ENCODE data around the gene MFSD6L. TPM values are rescaled to one million over a fixed set of nuclear protein-coding genes. Genes with fewer than 3 reads are reported as not detected.
"Not testable (repeated sequence)": the region's sequence is repeated elsewhere in the genome, so short reads cannot be mapped to it uniquely, and the experiment has no call there.

The MFSD6L gene
- total RNA-seq, 1 experiment from 2014 or later, result 4.0 TPM

GRCh38 chr17:8806253-8806925, 7.2 kb upstream of the MFSD6L start (continued):
- TF ChIP-seq ZNF219 (CRISPR knock-in tag; IDR thresholded peaks at IDR 0.05; ENCODE audit: borderline replicate concordance), result no peak

GRCh38 chr17:8805396-8805795, 6.2 kb upstream of the MFSD6L start:
- DNase-seq (ENCODE audit: low spot score); POLR2A ChIA-PET; H3K36me3 Mint-ChIP-seq; H3K27ac Mint-ChIP-seq; H3K9me3 Mint-ChIP-seq; H3K4me3 Mint-ChIP-seq; H3K27me3 Mint-ChIP-seq (ENCODE audit: low read depth); ATAC-seq: not testable (repeated sequence)
- H3K4me1 Mint-ChIP-seq, result peaks cover 13% of the 10 kb centered on the region
- CTCF ChIA-PET, result interaction anchor here (2.0 to 8.9 kb wide), 4 partner anchors 26 to 89 kb away, joined by 7 to 132 read pairs (median 26); no protein-coding TSS in a partner anchor

GRCh38 chr17:8803531-8804420, 4.6 kb upstream of the MFSD6L start:
- no peak for TF ChIP-seq ZNF232 (CRISPR knock-in tag; IDR thresholded peaks at IDR 0.05)
- no peak for TF ChIP-seq ZSCAN18 (CRISPR knock-in tag; IDR thresholded peaks at IDR 0.05)
- no peak for TF ChIP-seq E2F5 (CRISPR knock-in tag; IDR thresholded peaks at IDR 0.05)
- TF ChIP-seq TEAD1 (CRISPR knock-in tag; IDR thresholded peaks at IDR 0.05), result no peak
- TF ChIP-seq HMGXB4 (CRISPR knock-in tag; IDR thresholded peaks at IDR 0.05), result no peak
- TF ChIP-seq CREM (CRISPR knock-in tag; IDR thresholded peaks at IDR 0.05), result no peak
- TF ChIP-seq ATF3 (CRISPR knock-in tag; conservative IDR thresholded peaks at IDR 0.05), result no peak
- Mint-ChIP-seq H3K27ac (no peak overlapping the region), H3K9me3 (no peaks in the 10 kb centered on the region), H3K27me3 (ENCODE audit: low read depth) (no peaks in the 10 kb centered on the region), H3K4me1 (peaks cover 20% of the 10 kb centered on the region), H3K36me3 (no peaks in the 10 kb centered on the region), H3K4me3 (no peak overlapping the region)
- ATAC-seq, result peak; percentile 16
- POLR2A ChIA-PET, result interaction anchor here (1.5 kb wide), 1 partner anchor 18 kb away, joined by 4 read pairs; no protein-coding TSS in a partner anchor
- DNase-seq (ENCODE audit: low spot score), result peak; percentile 43
- CTCF ChIA-PET, result interaction anchor here (0.5 to 8.9 kb wide), 10 partner anchors 18 to 198 kb away, joined by 3 to 132 read pairs (median 4); no protein-coding TSS in a partner anchor

DNA sequence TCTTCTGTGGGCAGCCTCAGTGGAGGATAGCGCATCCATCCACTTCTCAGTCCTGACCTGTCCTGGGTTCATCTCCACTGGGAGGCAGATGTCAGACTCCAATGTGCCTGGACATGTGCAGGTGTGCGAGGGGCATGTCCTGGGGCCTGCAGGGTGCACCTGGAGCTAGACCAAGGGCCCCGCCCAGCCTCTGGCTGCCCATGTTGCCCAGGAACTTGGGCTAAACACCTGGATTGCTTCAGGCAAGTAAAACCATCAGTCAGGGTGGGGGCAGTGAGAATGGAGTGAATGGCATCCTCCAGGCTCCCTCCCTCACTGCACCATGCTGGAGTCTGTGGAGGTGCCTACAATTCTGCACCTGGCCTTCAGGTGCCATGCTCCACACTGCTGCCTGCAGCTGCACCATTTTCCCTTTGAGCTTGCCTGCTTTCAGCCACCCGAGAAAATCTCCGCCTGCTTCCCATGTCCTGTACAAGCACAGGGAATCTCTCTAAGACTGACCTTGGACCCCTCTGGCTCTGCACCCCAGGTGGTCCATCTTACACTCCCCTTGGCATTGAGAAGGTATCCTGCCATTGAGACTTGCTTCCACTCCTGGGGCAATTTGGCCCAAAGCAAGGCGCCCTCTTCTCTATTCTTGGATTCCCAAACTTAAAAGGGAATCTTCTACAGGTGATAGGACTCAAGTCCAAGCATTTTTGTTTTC, 2.1 kb upstream of the MFSD6L start:
- ChIA-PET POLR2A (no interaction called here), CTCF (interaction anchor here (3.7 to 8.9 kb wide), 4 partner anchors 30 to 94 kb away, joined by 38 to 132 read pairs (median 86); no protein-coding TSS in a partner anchor)
- ATAC-seq (no peak), DNase-seq (ENCODE audit: low spot score) (no peak)
- no peaks in the 10 kb centered on the region for H3K36me3 Mint-ChIP-seq
- H3K4me1 Mint-ChIP-seq, result peaks cover 27% of the 10 kb centered on the region
- peak overlapping the region; percentile 32; the same call in 1 of the 2 replicates for H3K27ac Mint-ChIP-seq
- peaks cover 4% of the 10 kb centered on the region; the same call in 1 of the 2 replicates for H3K27me3 Mint-ChIP-seq (ENCODE audit: low read depth)
- H3K4me3 Mint-ChIP-seq, result no peak overlapping the region
- no peaks in the 10 kb centered on the region for H3K9me3 Mint-ChIP-seq
- TF ChIP-seq, protein P1, sequence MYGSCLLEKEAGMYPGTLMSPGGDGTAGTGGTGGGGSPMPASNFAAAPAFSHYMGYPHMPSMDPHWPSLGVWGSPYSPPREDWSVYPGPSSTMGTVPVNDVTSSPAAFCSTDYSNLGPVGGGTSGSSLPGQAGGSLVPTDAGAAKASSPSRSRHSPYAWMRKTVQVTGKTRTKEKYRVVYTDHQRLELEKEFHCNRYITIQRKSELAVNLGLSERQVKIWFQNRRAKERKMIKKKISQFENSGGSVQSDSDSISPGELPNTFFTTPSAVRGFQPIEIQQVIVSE (CRISPR knock-in tag; IDR thresholded peaks at IDR 0.05; ENCODE audit: borderline replicate concordance), result no peak
- TF ChIP-seq ATF2 (CRISPR knock-in tag; IDR thresholded peaks at IDR 0.05; ENCODE audit: borderline replicate concordance, low read depth) (no peak), JAZF1 (CRISPR knock-in tag; IDR thresholded peaks at IDR 0.05) (no peak), RELA (CRISPR knock-in tag; IDR thresholded peaks at IDR 0.05; ENCODE audit: borderline replicate concordance) (no peak), NR2C2 (CRISPR knock-in tag; IDR thresholded peaks at IDR 0.05) (no peak), SMAD3 (CRISPR knock-in tag; IDR thresholded peaks at IDR 0.05; ENCODE audit: borderline replicate concordance) (no peak), NFATC4 (CRISPR knock-in tag; IDR thresholded peaks at IDR 0.05) (no peak), SOX15 (CRISPR knock-in tag; IDR thresholded peaks at IDR 0.05) (no peak)
- TF ChIP-seq, protein P2, sequence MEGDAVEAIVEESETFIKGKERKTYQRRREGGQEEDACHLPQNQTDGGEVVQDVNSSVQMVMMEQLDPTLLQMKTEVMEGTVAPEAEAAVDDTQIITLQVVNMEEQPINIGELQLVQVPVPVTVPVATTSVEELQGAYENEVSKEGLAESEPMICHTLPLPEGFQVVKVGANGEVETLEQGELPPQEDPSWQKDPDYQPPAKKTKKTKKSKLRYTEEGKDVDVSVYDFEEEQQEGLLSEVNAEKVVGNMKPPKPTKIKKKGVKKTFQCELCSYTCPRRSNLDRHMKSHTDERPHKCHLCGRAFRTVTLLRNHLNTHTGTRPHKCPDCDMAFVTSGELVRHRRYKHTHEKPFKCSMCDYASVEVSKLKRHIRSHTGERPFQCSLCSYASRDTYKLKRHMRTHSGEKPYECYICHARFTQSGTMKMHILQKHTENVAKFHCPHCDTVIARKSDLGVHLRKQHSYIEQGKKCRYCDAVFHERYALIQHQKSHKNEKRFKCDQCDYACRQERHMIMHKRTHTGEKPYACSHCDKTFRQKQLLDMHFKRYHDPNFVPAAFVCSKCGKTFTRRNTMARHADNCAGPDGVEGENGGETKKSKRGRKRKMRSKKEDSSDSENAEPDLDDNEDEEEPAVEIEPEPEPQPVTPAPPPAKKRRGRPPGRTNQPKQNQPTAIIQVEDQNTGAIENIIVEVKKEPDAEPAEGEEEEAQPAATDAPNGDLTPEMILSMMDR (IDR thresholded peaks at IDR 0.05), result no peak

Data from WTC11 (cell line).